Colonic mucosa (tissue), 4 donors: ENCODE data around the gene CFAP46. TPM values are rescaled to one million over a fixed set of nuclear protein-coding genes. Genes with fewer than 3 reads are reported as not detected.

Experiments used
- DNase-seq: peaks from one replicate; pipeline ENCODE4 v3.0.0-alpha.2; 2020
- H3K27ac ChIP-seq: fragments of 200-600 bp; one replicate; pipeline ENCODE4 v1.8.0; 2021
- H3K27me3 ChIP-seq: fragments of 200-600 bp; one replicate; pipeline ENCODE4 v1.8.0; 2021
- H3K36me3 ChIP-seq: fragments of 200-600 bp; one replicate; pipeline ENCODE4 v1.8.0; 2021
- H3K4me1 ChIP-seq: fragments of 200-600 bp; one replicate; pipeline ENCODE4 v1.8.0; 2021; ENCODE audit warnings: mild to moderate bottlenecking
- H3K4me3 ChIP-seq: fragments of 200-600 bp; one replicate; pipeline ENCODE4 v1.8.0; 2021
- H3K9ac ChIP-seq, 2 donors: one replicate each; pipeline ENCODE4 v1.7.0; 2013; ENCODE audit warnings: control low read depth in 2 of 2, low read depth in 2 of 2, low read length in 2 of 2
- H3K9me3 ChIP-seq: fragments of 200-600 bp; one replicate; pipeline ENCODE4 v1.8.0; 2021
- CTCF ChIP-seq: fragments of 200-600 bp; IDR thresholded peaks from one replicate; pipeline ENCODE4 v1.8.0; 2022; ENCODE audit warnings: antibody characterized with exemption, mild to moderate bottlenecking
- intact Hi-C: fragments of 100-400 bp; cut with DNase I; formaldehyde crosslinking; loops from one replicate; pipeline ENCODE4 v1.14.1; 2022
- total RNA-seq, 2 donors: library from RNA; stranded (reverse); fragmentation: NEBNext Ultra II Directional in 1 of 2; extraction: Animal tissue kit (Norgen Biotek cat#: 25700) in 1 of 2; gene quantifications; one replicate each; pipeline ENCODE4 v1.2.1, GENCODE V29; 2021
- donor health status: healthy.
- donor health status: DM: no; HTN: no; CAD: no.
- donor health status: DM: no; HTN: no; CAD: no.

The CFAP46 gene
- total RNA-seq, 2 donors from 2014 or later, result 0.13 TPM; not detected in 1

GRCh38 chr10:132909491-132910071 is 32.8 kb downstream of the CFAP46 start:
- Histone ChIP-seq H3K27ac (no peak overlapping the region), H3K36me3 (no peaks in the 10 kb centered on the region), H3K9me3 (no peaks in the 10 kb centered on the region), H3K4me3 (no peak overlapping the region), H3K4me1 (no peaks in the 10 kb centered on the region), H3K27me3 (no peaks in the 10 kb centered on the region), H3K9ac (no peak overlapping the region)
- intact Hi-C loops, result no loop called here
- DNase-seq, result no peak
- no peak for TF ChIP-seq CTCF

- H3K27ac ChIP-seq, result no peak overlapping the region
- no peaks in the 10 kb centered on the region for H3K4me1 ChIP-seq
- intact Hi-C loops, result no loop called here
- no peaks in the 10 kb centered on the region for H3K27me3 ChIP-seq
- DNase-seq, result no peak
- H3K9me3 ChIP-seq, result no peaks in the 10 kb centered on the region
- H3K4me3 ChIP-seq, result no peak overlapping the region
- no peak for TF ChIP-seq CTCF
- no peak overlapping the region for H3K9ac ChIP-seq
- no peaks in the 10 kb centered on the region for H3K36me3 ChIP-seq
Observed at GRCh38 chr10:132908621-132909295, 33.6 kb downstream of the CFAP46 start.

- intact Hi-C loops, result no loop called here
- Histone ChIP-seq H3K27ac (no peak overlapping the region), H3K9ac (no peak overlapping the region), H3K4me1 (no peaks in the 10 kb centered on the region), H3K4me3 (no peak overlapping the region), H3K9me3 (no peaks in the 10 kb centered on the region), H3K36me3 (no peaks in the 10 kb centered on the region), H3K27me3 (no peaks in the 10 kb centered on the region)
- DNase-seq, result no peak
- TF ChIP-seq CTCF, result no peak
Observed at GRCh38 chr10:132907821-132908620, 34.3 kb downstream of the CFAP46 start.

GRCh38 chr10:132906836-132907235 is 35.5 kb downstream of the CFAP46 start:
- no peak for DNase-seq
- intact Hi-C loops, result no loop called here
- no peak for TF ChIP-seq CTCF
- Histone ChIP-seq H3K27me3 (no peaks in the 10 kb centered on the region), H3K4me1 (no peaks in the 10 kb centered on the region), H3K4me3 (no peak overlapping the region), H3K36me3 (no peaks in the 10 kb centered on the region), H3K27ac (no peak overlapping the region), H3K9me3 (no peaks in the 10 kb centered on the region), H3K9ac (no peak overlapping the region)

GRCh38 chr10:132906106-132906505 is 36.3 kb downstream of the CFAP46 start:
- Histone ChIP-seq H3K36me3 (no peaks in the 10 kb centered on the region), H3K27ac (no peak overlapping the region), H3K9ac (no peak overlapping the region), H3K4me3 (no peak overlapping the region), H3K9me3 (no peaks in the 10 kb centered on the region), H3K27me3 (no peaks in the 10 kb centered on the region), H3K4me1 (no peaks in the 10 kb centered on the region)
- intact Hi-C loops, result no loop called here
- TF ChIP-seq CTCF, result no peak
- DNase-seq, result no peak
